AG04449 (cell line): ENCODE measurements around the gene C5AR2.

Experiments used
- CTCF ChIA-PET: fragments of 350-600 bp; formaldehyde crosslinking; extraction: SDS; loops from one replicate; lab custom pipeline; 2021; ENCODE audit warnings: antibody characterized with exemption; lab: Yijun Ruan, JAX
- POLR2A ChIA-PET: fragments of 400-600, 350-600 bp; formaldehyde crosslinking; extraction: SDS; loops from one replicate; lab custom pipeline; 2020; ENCODE audit warnings: antibody characterized with exemption, inconsistent platforms; lab: Yijun Ruan, JAX
- DNase-seq: peaks from one replicate; pipeline ENCODE4 v3.0.0-alpha.2; 2010; ENCODE audit warnings: low read depth, low spot score
- H3K4me3 ChIP-seq: 2 replicates; pipeline ENCODE4 v1.5.1; 2011; ENCODE audit warnings: low read depth, mild to moderate bottlenecking, control low read depth, low read length
- CTCF ChIP-seq: IDR thresholded peaks from one replicate; pipeline ENCODE4 v1.5.1; 2011; ENCODE audit warnings: mild to moderate bottlenecking, moderate library complexity, low read length, control low read depth, inconsistent platforms; ENCODE audit not compliant: insufficient read depth; ENCODE audit errors: missing control alignments

The C5AR2 gene

DNA sequence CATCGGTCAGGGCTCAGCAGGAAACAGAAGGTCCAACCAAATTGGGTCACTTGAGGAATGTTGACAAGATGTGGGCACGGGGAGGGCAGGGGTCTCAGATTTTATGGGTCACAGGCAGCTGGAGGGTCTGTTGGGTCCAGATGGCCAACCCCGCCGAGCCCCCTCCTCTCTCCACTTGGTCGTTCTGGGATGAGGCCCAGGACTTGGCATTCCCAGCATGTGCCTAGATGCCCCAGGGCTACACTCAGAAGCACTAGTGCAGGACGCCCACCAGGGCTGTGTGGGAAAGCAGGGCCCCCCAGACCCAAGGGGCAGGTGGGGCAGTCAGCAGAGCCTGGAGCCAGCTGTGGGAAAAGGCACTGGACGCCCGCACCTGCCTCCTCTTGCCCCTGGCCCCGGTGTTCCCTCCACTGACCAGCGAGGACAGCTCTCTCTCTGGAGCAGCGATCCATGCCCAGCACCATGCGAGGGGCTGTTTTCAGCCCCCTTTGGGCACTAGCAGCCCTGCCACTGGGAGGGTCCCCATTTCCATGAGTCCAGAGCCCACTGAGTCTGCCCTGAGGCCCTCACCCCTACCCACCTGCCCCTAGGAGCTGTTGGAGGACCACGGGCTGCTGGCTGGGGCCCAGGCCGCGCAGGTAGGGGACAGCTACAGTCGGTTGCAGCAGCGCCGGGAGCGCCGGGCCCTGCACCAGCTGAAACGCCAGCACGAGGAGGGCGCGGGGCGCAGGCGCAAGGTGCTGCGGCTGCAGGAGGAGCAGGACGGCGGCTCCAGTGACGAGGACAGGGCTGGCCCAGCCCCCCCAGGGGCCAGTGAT is 43.1 kb downstream of the C5AR2 start:
- ChIA-PET POLR2A (no interaction called here), CTCF (interaction anchor here (0.8 to 3.8 kb wide), 4 partner anchors 16 to 80 kb away, joined by 3 to 29 read pairs (median 12); partner anchors contain the start of gene DHX34)
- H3K4me3 ChIP-seq, result no peak overlapping the region
- DNase-seq, result no peak
- TF ChIP-seq CTCF, result no peak

GRCh38 chr19:47375694-47376588 is 44.0 kb downstream of the C5AR2 start:
- TF ChIP-seq CTCF, result no peak
- CTCF ChIA-PET, result interaction anchor here (0.8 to 3.8 kb wide), 4 partner anchors 15 to 81 kb away, joined by 3 to 29 read pairs (median 12); partner anchors contain the start of gene DHX34
- H3K4me3 ChIP-seq, result no peak overlapping the region
- no peak for DNase-seq
- POLR2A ChIA-PET, result no interaction called here

DNA sequence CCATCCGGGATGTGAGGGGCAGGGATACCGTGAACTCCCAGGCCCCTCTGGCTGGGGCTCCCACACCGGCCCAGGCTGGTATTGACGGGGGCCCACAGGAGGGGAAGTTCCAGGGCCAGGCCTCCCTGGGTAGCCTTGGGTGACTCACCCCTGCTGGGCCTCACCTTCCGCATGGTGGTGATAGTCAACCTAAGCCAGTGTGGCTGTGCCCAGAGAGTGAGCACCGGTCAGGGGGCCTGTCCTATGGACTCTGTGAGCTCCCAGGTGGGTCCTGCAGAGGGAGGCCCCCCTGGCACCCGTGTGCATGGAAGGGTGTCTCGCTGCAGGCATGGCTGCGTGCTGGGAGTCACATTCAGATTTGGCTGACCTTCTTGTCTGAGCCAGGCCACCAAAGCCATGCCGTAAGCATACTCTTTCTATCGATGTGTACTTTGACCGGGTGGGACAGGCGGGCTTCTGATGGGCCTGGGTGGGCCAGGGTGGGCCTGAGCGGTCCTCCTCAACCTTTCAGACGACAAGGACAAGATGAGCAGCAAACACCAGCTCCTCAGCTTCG is 44.7 kb downstream of the C5AR2 start:
- no peak overlapping the region for H3K4me3 ChIP-seq
- no peak for DNase-seq
- ChIA-PET CTCF (interaction anchor here (1.2 to 3.8 kb wide), 2 partner anchors 14 to 28 kb away, joined by 7 to 29 read pairs; partner anchors contain the start of gene DHX34), POLR2A (no interaction called here)
- no peak for TF ChIP-seq CTCF

- no peak for DNase-seq
- H3K4me3 ChIP-seq, result no peak overlapping the region
- CTCF ChIA-PET, result interaction anchor here (1.0 to 3.8 kb wide), 3 partner anchors 14 to 31 kb away, joined by 4 to 29 read pairs (median 5); partner anchors contain the start of gene DHX34
- TF ChIP-seq CTCF, result no peak
- POLR2A ChIA-PET, result no interaction called here
Measured at GRCh38 chr19:47377208-47377701, 45.3 kb downstream of the C5AR2 start.

GRCh38 chr19:47377801-47378200 is 45.8 kb downstream of the C5AR2 start:
- no peak overlapping the region for H3K4me3 ChIP-seq
- TF ChIP-seq CTCF, result no peak
- ChIA-PET POLR2A (no interaction called here), CTCF (interaction anchor here (1.0 to 3.8 kb wide), 3 partner anchors 13 to 32 kb away, joined by 4 to 29 read pairs (median 5); partner anchors contain the start of gene DHX34)
- no peak for DNase-seq
